ENCODE data around the gene CACNG5. TPM values are rescaled to one million over a fixed set of nuclear protein-coding genes. Genes with fewer than 3 reads are reported as not detected.

The CACNG5 gene
- total RNA-seq, 1 donor = not detected

DNA sequence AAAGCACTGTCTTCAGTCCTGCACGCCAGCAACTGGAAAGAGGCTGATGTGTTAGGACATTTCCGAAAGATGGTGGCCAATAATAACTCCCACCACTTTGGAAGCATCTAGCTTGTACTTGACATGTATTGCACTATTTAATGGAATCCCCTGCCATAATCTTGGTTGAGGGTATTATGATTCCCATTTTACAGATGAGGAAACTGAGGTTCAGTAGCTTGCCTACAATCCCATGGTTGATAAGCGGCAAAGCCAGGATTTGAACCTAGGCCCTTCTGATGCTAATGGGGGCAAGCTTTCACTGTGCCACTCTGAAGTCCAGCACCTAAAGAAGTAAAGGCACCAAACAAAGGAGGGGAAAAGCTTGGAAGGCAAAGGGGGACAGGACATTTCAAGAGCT lies 8.0 kb downstream of the CACNG5 start:
- TF ChIP-seq, protein P1, sequence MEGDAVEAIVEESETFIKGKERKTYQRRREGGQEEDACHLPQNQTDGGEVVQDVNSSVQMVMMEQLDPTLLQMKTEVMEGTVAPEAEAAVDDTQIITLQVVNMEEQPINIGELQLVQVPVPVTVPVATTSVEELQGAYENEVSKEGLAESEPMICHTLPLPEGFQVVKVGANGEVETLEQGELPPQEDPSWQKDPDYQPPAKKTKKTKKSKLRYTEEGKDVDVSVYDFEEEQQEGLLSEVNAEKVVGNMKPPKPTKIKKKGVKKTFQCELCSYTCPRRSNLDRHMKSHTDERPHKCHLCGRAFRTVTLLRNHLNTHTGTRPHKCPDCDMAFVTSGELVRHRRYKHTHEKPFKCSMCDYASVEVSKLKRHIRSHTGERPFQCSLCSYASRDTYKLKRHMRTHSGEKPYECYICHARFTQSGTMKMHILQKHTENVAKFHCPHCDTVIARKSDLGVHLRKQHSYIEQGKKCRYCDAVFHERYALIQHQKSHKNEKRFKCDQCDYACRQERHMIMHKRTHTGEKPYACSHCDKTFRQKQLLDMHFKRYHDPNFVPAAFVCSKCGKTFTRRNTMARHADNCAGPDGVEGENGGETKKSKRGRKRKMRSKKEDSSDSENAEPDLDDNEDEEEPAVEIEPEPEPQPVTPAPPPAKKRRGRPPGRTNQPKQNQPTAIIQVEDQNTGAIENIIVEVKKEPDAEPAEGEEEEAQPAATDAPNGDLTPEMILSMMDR (IDR thresholded peaks at IDR 0.05; ENCODE audit: insufficient read depth, low read length) = no peak
- no peak overlapping the region for H3K4me3 ChIP-seq (ENCODE audit: low read depth, low read length)

DNA sequence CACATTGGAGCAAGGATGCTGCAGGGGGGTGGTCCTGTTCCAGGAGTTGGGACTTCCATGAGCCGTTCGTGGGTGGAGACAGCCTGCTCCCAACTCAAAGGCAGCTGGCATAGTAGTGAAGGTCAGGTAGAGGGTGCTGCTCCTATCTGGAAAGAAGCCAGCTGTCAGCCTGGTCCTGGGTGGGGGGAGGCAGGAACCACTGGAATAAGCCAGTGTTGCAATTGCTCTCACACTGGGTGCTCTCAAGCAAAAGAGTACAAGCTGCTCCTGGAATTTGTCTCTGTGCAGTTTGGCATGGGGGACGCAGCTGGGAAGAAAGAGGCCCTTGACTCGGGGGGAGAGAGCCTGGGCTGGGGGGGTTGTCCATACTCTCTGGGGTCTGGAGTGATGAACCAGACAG lies 8.7 kb downstream of the CACNG5 start:
- DNase-seq (ENCODE audit: low read depth) = no peak
- TF ChIP-seq, protein P1 (IDR thresholded peaks at IDR 0.05; ENCODE audit: insufficient read depth, low read length) = no peak
- H3K4me3 ChIP-seq (ENCODE audit: low read depth, low read length) = no peak overlapping the region

More for the DNA sequence above, 8.0 kb downstream of the CACNG5 start:
- no peak for DNase-seq (ENCODE audit: low read depth)

DNA sequence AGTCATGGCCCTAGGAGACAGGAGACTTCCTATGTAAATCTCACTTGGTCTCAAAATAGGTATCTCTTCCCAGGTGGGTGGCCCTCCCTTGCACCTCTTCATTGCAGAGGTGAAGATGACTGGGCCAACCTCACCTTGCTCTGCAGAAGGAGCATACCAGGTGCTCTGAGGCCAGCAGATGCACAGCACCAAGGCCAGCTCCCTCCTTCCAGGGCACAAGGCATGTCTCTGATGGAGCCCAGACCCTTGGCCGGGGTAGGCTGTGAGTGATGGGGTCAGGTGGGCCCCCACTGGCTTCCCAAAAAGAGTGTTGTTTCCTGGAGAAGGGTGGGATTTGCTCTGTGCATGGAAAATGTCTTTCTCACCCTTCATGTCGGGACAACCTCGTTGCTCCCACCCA lies 12.8 kb downstream of the CACNG5 start:
- DNase-seq (ENCODE audit: low read depth) = no peak
- TF ChIP-seq, protein P1 (IDR thresholded peaks at IDR 0.05; ENCODE audit: insufficient read depth, low read length) = no peak
- H3K4me3 ChIP-seq (ENCODE audit: low read depth, low read length) = no peak overlapping the region

DNA sequence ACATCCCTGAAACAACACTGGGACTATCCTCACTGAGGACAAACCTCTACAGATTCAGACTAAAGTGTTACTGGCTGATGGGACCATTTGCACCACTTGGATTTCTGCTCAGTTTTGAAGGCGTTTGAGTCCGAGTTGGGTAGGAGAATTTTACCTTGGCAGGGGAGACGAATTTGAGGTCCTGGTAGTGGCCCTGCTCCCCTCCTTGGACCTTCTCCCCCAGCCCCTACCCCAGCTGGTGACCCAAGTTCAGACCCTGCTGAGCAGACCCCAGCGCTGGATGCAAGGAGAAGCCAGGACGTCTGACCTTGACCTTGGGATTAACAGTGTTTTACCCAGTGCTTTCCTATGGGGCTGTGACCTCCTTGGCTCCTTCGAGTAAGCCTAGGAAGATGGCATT lies 13.6 kb downstream of the CACNG5 start:
- no peak overlapping the region for H3K4me3 ChIP-seq (ENCODE audit: low read depth, low read length)
- DNase-seq (ENCODE audit: low read depth) = no peak
- TF ChIP-seq, protein P1 (IDR thresholded peaks at IDR 0.05; ENCODE audit: insufficient read depth, low read length) = no peak

DNA sequence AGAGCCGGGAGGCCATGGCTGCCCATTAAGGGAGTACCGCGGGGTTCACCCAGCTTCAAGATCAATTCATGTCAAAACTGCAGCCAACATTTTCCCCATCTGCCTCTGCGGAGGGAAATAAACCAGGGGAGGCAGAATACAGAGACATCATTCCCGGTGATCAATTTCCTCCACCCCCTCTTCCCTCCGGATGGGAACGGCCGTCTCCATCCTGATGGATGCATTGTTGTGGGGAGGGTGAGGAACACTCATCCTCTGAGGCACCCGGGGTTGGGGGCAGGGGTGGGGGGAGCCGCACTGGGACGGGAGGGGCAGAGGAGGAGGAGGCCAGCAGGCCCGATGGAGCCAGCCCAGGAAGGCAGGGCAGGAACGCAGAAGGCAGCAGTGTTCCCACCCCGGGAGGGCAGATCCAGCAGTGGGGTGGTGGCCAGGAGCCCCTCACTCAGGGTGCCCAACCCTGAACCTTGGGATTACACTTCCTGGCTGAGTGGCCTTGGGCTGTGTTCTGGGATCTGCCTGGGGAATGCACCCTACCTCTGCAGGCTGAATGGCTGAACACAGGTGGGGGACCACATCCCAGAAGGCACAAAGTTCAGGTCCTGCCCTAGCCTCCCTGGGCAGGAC lies 14.2 kb downstream of the CACNG5 start:
- TF ChIP-seq, protein P1 (IDR thresholded peaks at IDR 0.05; ENCODE audit: insufficient read depth, low read length) = no peak
- no peak overlapping the region for H3K4me3 ChIP-seq (ENCODE audit: low read depth, low read length)
- no peak for DNase-seq (ENCODE audit: low read depth)

DNA sequence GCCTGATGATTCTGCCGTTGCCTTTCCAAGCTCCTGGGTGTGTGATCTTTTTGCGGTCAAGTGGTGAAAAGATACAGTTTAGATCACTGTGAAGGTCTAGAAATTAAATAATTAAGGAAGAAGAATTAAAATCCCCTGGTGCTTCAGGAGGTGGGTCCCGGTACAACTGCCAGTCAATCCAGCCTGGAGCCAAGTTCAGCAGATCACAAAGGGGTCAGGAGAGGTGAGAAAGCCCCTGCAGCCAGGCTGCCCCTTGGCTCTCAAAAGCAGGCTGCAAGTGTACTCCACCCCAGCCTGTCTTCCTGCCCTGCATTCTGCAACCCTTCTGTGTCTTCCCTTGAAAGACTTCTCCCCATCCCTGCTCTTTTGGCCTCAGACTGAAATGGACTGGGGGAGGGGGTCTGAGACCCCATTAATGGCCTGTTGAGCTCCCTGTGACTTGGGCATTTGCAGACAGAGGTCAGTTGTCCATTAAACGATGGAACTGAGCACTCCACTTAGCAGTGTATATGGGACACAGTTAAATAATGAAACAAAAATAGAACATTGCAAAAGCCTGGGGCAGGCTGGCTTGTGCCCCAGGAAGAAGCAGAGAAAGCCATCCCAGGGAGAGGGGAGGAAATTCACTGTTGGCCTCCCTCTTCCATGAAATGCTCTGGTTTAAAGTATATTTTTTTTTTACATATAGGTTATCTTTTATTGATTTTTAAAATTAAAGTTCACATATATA lies 15.1 kb downstream of the CACNG5 start:
- H3K4me3 ChIP-seq (ENCODE audit: low read depth, low read length) = no peak overlapping the region
- no peak for DNase-seq (ENCODE audit: low read depth)
- TF ChIP-seq, protein P1 (IDR thresholded peaks at IDR 0.05; ENCODE audit: insufficient read depth, low read length) = no peak

Data from fibroblast of the aortic adventitia (primary cell).